ENCODE results near the gene IFT57.

Gene IFT57

DNA sequence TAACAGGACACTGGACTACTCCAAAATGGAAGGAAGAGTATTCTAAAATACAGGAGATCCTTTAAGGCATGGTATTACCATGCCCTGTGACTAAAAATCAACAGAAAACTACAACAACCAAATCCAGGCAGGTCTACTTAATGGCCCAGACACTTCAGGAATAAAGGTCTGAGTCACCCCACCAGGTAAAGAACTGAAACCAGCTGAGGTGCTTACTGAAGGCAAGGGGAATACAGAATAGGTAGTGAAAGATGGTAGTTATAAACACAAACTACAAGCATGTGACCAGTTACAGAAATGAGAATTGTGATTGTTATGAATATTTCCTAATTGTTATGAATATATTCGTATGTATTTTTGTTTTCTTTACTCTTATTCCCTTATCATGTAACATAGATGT is 13.4 kb downstream of the IFT57 start:
- Histone ChIP-seq H3K36me3 (ENCODE audit: control insufficient read depth in 2 of 2, insufficient read depth in 1 of 2, low read length in 2 of 2) (peaks cover 9 to 60% of the 10 kb centered on the region in 2 experiments; a peak in 1 of 3 replicates), H3K4me3 (ENCODE audit: low read depth, low read length) (no peak overlapping the region), H3K4me1 (ENCODE audit: control insufficient read depth, insufficient read depth, low read length) (no peaks in the 10 kb centered on the region), H3K27ac (ENCODE audit: extremely low read depth, low read depth, low read length) (no peak overlapping the region), H3K9me3 (ENCODE audit: control insufficient read depth, insufficient read depth, low read depth, low read length) (no peaks in the 10 kb centered on the region)
- POLR2A ChIA-PET: no interaction called here
- CTCF ChIA-PET: interaction anchor here (0.6 kb wide), 1 partner anchor 281 kb away, joined by 3 read pairs; no protein-coding TSS in a partner anchor
- no peak for TF ChIP-seq ZNF837 (tag by site-specific recombination; IDR thresholded peaks at IDR 0.05)
- TF ChIP-seq SP3 (tag by site-specific recombination; IDR thresholded peaks at IDR 0.05): no peak
- no peak for TF ChIP-seq ZNF670 (tag by site-specific recombination; IDR thresholded peaks at IDR 0.05; ENCODE audit: low read depth)
- no peak for TF ChIP-seq ZNF280D (tag by site-specific recombination; IDR thresholded peaks at IDR 0.05)
- TF ChIP-seq ZNF157 (tag by site-specific recombination; IDR thresholded peaks at IDR 0.05): no peak

- Histone ChIP-seq H3K4me1 (ENCODE audit: control insufficient read depth, insufficient read depth, low read length) (no peaks in the 10 kb centered on the region), H3K4me3 (ENCODE audit: low read depth, low read length) (no peak overlapping the region), H3K36me3 (ENCODE audit: control insufficient read depth in 2 of 2, insufficient read depth in 1 of 2, low read length in 2 of 2) (peaks cover 0 to 21% of the 10 kb centered on the region in 2 experiments; a peak in 1 of 3 replicates), H3K9me3 (ENCODE audit: control insufficient read depth, insufficient read depth, low read depth, low read length) (no peaks in the 10 kb centered on the region), H3K27ac (ENCODE audit: extremely low read depth, low read depth, low read length) (no peak overlapping the region)
- CTCF ChIA-PET: no interaction called here
- POLR2A ChIA-PET: no interaction called here
- TF ChIP-seq ZNF777 (tag by site-specific recombination; IDR thresholded peaks at IDR 0.05; ENCODE audit: borderline replicate concordance) (no peak), ZIC2 (tag by site-specific recombination; IDR thresholded peaks at IDR 0.05) (peak; percentile 37; the same call in 1 of the 2 replicates)
These were observed 19.4 kb downstream of the IFT57 start for GRCh38 chr3:108202834-108203233.

DNA sequence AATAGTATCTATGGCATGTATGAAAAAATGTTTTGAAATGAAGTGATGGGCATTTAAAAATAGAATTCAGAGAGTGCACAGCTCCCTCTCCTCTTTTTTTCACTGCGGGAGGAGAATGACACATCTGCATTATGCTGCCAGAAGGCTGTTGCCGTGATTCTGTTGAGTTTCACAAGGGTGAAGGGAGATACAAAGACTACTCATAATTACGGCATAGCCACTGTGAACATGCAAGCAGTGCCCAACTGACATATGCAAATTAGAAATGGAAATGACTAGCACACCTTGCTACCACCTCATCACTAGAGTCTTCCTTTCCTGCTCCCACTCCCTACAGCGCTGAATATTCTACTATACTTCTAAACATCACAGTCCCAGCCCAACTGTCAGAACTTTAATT is 20.1 kb downstream of the IFT57 start:
- Histone ChIP-seq H3K4me3 (ENCODE audit: low read depth, low read length) (no peak overlapping the region), H3K27ac (ENCODE audit: extremely low read depth, low read depth, low read length) (no peak overlapping the region), H3K9me3 (ENCODE audit: control insufficient read depth, insufficient read depth, low read depth, low read length) (no peaks in the 10 kb centered on the region), H3K36me3 (ENCODE audit: control insufficient read depth in 2 of 2, insufficient read depth in 1 of 2, low read length in 2 of 2) (peaks cover 0 to 20% of the 10 kb centered on the region in 2 experiments; a peak in 1 of 3 replicates), H3K4me1 (ENCODE audit: control insufficient read depth, insufficient read depth, low read length) (no peaks in the 10 kb centered on the region)
- TF ChIP-seq PATZ1 (tag by site-specific recombination; IDR thresholded peaks at IDR 0.05) (no peak), ZNF777 (tag by site-specific recombination; IDR thresholded peaks at IDR 0.05; ENCODE audit: borderline replicate concordance) (no peak)
- TF ChIP-seq, protein P1, sequence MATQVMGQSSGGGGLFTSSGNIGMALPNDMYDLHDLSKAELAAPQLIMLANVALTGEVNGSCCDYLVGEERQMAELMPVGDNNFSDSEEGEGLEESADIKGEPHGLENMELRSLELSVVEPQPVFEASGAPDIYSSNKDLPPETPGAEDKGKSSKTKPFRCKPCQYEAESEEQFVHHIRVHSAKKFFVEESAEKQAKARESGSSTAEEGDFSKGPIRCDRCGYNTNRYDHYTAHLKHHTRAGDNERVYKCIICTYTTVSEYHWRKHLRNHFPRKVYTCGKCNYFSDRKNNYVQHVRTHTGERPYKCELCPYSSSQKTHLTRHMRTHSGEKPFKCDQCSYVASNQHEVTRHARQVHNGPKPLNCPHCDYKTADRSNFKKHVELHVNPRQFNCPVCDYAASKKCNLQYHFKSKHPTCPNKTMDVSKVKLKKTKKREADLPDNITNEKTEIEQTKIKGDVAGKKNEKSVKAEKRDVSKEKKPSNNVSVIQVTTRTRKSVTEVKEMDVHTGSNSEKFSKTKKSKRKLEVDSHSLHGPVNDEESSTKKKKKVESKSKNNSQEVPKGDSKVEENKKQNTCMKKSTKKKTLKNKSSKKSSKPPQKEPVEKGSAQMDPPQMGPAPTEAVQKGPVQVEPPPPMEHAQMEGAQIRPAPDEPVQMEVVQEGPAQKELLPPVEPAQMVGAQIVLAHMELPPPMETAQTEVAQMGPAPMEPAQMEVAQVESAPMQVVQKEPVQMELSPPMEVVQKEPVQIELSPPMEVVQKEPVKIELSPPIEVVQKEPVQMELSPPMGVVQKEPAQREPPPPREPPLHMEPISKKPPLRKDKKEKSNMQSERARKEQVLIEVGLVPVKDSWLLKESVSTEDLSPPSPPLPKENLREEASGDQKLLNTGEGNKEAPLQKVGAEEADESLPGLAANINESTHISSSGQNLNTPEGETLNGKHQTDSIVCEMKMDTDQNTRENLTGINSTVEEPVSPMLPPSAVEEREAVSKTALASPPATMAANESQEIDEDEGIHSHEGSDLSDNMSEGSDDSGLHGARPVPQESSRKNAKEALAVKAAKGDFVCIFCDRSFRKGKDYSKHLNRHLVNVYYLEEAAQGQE (tag by site-specific recombination; IDR thresholded peaks at IDR 0.05): no peak
- CTCF ChIA-PET: interaction anchor here (0.6 to 0.7 kb wide), 2 partner anchors 200 to 252 kb away, joined by 3 to 4 read pairs; no protein-coding TSS in a partner anchor
- POLR2A ChIA-PET: no interaction called here

All from HEK293 (cell line).